Measurements from ENCODE around the gene KIF2C.

GRCh38 chr1:44802306-44803061 lies 62.8 kb downstream of the KIF2C start:
- TF ChIP-seq CTCF (conservative IDR thresholded peaks at IDR 0.05): no peak
- TF ChIP-seq ZFX (IDR thresholded peaks at IDR 0.05): no peak

Measured in C4-2B (cell line).